ENCODE data around the gene RIOK1.

Gene RIOK1

DNA sequence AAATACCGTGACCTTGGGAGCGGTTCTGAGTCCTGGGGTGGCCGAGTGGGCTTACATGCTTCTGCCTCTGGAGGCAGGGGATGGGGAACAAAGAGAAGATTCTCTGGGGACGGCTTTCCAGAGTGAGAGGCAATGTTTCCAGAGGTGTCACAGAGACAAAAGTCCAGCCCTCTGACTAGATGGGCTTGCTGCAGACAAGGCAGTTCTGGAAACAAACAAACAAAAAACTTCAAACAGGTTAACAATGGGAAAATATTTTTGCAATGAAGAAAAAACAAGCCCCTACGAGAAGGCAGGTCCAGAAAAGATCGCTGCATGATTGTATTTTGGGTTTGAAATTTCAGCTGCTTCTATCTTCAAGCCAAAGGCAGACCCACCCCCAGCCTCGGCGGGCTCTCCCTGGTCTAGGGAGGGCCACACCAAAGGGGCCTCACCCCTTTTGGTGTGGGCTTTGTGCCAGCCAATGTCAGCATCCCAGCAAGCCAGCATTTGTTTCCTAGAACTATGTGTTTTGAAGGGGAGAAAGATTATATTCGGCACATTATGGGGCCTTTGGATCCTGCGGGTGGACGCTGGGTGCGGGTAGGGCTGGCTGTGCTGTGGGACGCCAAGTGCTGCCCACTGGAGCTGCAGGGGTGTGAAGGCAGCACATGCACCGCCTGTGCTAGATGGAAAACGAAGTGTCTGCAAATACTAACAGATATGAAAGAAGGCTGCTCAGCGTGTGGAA lies 42.9 kb downstream of the RIOK1 start:
- DNase-seq (ENCODE audit: extremely low read depth, insufficient read length) = no peak
- TF ChIP-seq, protein P1, sequence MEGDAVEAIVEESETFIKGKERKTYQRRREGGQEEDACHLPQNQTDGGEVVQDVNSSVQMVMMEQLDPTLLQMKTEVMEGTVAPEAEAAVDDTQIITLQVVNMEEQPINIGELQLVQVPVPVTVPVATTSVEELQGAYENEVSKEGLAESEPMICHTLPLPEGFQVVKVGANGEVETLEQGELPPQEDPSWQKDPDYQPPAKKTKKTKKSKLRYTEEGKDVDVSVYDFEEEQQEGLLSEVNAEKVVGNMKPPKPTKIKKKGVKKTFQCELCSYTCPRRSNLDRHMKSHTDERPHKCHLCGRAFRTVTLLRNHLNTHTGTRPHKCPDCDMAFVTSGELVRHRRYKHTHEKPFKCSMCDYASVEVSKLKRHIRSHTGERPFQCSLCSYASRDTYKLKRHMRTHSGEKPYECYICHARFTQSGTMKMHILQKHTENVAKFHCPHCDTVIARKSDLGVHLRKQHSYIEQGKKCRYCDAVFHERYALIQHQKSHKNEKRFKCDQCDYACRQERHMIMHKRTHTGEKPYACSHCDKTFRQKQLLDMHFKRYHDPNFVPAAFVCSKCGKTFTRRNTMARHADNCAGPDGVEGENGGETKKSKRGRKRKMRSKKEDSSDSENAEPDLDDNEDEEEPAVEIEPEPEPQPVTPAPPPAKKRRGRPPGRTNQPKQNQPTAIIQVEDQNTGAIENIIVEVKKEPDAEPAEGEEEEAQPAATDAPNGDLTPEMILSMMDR (IDR thresholded peaks at IDR 0.05; ENCODE audit: insufficient read depth, low read length, poor library complexity, severe bottlenecking) = no peak
- H3K27me3 ChIP-seq (replicated peaks; ENCODE audit: control insufficient read depth, insufficient read depth, low read length) = no peaks in the 10 kb centered on the region
- no peaks in the 10 kb centered on the region for H3K36me3 ChIP-seq (ENCODE audit: control insufficient read depth, insufficient read depth, low read length)
- no peak overlapping the region for H3K4me3 ChIP-seq (replicated peaks; ENCODE audit: low read depth, low read length)

DNA sequence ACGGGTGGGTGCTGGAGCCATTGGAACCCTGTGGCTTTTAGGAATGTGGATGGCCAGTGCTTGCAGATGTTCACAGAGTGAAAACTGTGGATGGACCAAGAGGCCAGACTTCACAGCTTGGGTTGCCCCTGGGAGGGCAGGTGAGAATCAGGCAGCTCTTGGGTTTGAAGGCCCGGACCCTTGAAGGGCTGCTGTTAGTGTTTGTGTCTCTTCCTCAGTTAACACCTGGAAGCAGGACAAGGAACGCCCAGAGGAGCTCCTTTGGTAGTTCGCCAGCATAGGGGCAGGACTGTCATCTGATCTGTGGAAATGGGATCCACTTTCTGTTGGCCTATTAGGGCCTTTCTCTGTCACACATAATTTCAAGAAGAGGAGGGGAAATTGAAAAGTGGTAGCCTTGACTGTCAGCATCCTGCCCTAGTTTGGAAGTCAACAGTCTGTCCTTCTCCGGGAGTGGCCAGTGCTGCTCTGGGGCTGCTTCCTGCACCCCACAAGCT lies 43.6 kb downstream of the RIOK1 start:
- Histone ChIP-seq H3K4me3 (replicated peaks; ENCODE audit: low read depth, low read length) (no peak overlapping the region), H3K36me3 (ENCODE audit: control insufficient read depth, insufficient read depth, low read length) (no peaks in the 10 kb centered on the region), H3K27me3 (replicated peaks; ENCODE audit: control insufficient read depth, insufficient read depth, low read length) (no peaks in the 10 kb centered on the region)
- TF ChIP-seq, protein P1 (IDR thresholded peaks at IDR 0.05; ENCODE audit: insufficient read depth, low read length, poor library complexity, severe bottlenecking) = no peak
- DNase-seq (ENCODE audit: extremely low read depth, insufficient read length) = no peak

DNA sequence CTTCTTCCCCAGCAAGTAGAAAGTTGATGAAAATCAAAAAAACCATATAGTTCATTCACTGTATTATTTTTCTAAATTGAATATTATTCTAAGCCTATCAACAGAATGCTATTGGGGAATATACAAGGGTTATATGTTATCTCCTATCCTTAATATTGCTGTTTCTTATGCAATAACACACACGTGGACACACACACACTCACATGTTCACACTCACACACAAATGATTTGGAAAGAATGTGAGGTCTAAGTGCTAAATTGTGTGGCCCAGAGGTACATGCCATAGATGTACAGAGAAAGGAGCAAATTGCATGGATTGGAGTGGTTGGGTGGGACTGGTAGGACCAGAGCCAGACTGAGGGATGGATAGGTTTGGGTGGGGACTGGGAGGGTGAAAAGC lies 45.1 kb downstream of the RIOK1 start:
- Histone ChIP-seq H3K27me3 (replicated peaks; ENCODE audit: control insufficient read depth, insufficient read depth, low read length) (no peaks in the 10 kb centered on the region), H3K36me3 (ENCODE audit: control insufficient read depth, insufficient read depth, low read length) (no peaks in the 10 kb centered on the region), H3K4me3 (replicated peaks; ENCODE audit: low read depth, low read length) (no peak overlapping the region)
- TF ChIP-seq, protein P1 (IDR thresholded peaks at IDR 0.05; ENCODE audit: insufficient read depth, low read length, poor library complexity, severe bottlenecking) = no peak
- no peak for DNase-seq (ENCODE audit: extremely low read depth, insufficient read length)

- DNase-seq (ENCODE audit: extremely low read depth, insufficient read length) = no peak
- H3K36me3 ChIP-seq (ENCODE audit: control insufficient read depth, insufficient read depth, low read length) = no peaks in the 10 kb centered on the region
Observed at GRCh38 chr6:7438011-7438410, 48.4 kb downstream of the RIOK1 start.

GRCh38 chr6:7439228-7439627 lies 49.6 kb downstream of the RIOK1 start:
- TF ChIP-seq, protein P1 (IDR thresholded peaks at IDR 0.05; ENCODE audit: insufficient read depth, low read length, poor library complexity, severe bottlenecking) = no peak
- no peaks in the 10 kb centered on the region for H3K36me3 ChIP-seq (ENCODE audit: control insufficient read depth, insufficient read depth, low read length)
- no peak overlapping the region for H3K4me3 ChIP-seq (replicated peaks; ENCODE audit: low read depth, low read length)
- no peak for DNase-seq (ENCODE audit: extremely low read depth, insufficient read length)
- H3K27me3 ChIP-seq (replicated peaks; ENCODE audit: control insufficient read depth, insufficient read depth, low read length) = no peaks in the 10 kb centered on the region

More at GRCh38 chr6:7438011-7438410, 48.4 kb downstream of the RIOK1 start:
- Histone ChIP-seq H3K27me3 (replicated peaks; ENCODE audit: control insufficient read depth, insufficient read depth, low read length) (no peaks in the 10 kb centered on the region), H3K4me3 (replicated peaks; ENCODE audit: low read depth, low read length) (no peak overlapping the region)
- TF ChIP-seq, protein P1 (IDR thresholded peaks at IDR 0.05; ENCODE audit: insufficient read depth, low read length, poor library complexity, severe bottlenecking) = no peak

Measured in GM06990 (cell line).